ENCODE data around the gene RHOT2. TPM values are rescaled to one million over a fixed set of nuclear protein-coding genes. Genes with fewer than 3 reads are reported as not detected.

RHOT2 gene
- total RNA-seq, 4 donors from 2014 or later: 36.1 to 86.7 (median 58.7) TPM

DNA sequence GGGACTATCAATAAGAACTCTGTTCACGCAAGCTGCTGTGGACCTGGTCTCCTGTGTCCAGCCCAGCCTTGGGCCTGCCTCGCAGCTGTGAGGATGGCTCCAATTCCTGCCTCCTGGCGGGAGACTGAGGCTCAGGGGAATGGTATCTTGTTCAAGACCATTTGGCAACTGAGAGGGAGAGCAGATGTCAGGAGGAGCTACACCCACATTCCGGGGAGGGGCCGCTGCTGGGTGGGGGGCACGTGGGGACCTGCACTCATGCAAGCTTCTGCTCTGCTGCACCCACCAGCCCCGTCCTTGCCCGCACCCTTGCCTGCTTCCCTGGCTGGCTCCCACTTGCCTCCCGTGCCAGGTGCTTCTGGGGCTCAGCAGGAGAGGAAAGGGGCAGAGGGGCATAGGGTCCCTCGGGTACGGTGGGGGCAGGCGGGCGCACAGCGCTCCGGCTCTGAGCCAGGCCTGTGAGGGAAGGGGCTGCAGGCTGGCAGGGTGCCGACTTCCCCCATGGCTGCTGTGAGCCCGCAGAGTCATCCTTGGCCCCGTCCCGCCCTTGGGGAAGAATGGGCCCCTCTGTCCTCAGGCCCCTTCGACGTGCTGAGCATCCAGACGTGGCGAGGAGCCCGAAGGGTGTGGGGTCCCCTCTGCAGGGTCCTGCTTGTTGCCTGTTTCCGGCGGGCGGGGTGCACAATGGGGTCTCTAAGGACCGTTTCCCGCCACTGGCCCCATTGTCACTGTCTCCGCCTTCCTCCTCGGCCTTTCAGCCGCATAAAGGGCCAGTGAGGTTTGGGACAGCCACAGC, 49.7 kb downstream of the RHOT2 start:
- H3K4me3 ChIP-seq (ENCODE audit: low read depth, poor library complexity, severe bottlenecking): no peak overlapping the region
- DNase-seq (ENCODE audit: low spot score in 2 of 2): no peak
- intact Hi-C loops (cut with DNase I; ENCODE audit: low total_unique reads): loop anchor here (10.0 kb wide), 1 partner anchor 377 kb away; the partner anchor contains the start of gene C1QTNF8
- TF ChIP-seq POLR2A (IDR thresholded peaks at IDR 0.05): no peak
- TF ChIP-seq, protein P1, sequence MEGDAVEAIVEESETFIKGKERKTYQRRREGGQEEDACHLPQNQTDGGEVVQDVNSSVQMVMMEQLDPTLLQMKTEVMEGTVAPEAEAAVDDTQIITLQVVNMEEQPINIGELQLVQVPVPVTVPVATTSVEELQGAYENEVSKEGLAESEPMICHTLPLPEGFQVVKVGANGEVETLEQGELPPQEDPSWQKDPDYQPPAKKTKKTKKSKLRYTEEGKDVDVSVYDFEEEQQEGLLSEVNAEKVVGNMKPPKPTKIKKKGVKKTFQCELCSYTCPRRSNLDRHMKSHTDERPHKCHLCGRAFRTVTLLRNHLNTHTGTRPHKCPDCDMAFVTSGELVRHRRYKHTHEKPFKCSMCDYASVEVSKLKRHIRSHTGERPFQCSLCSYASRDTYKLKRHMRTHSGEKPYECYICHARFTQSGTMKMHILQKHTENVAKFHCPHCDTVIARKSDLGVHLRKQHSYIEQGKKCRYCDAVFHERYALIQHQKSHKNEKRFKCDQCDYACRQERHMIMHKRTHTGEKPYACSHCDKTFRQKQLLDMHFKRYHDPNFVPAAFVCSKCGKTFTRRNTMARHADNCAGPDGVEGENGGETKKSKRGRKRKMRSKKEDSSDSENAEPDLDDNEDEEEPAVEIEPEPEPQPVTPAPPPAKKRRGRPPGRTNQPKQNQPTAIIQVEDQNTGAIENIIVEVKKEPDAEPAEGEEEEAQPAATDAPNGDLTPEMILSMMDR (IDR thresholded peaks at IDR 0.05): no peak
- 64 to 79% methylated on average over 29 to 32 of the region's 32 CpGs for WGBS, 2 donors

DNA sequence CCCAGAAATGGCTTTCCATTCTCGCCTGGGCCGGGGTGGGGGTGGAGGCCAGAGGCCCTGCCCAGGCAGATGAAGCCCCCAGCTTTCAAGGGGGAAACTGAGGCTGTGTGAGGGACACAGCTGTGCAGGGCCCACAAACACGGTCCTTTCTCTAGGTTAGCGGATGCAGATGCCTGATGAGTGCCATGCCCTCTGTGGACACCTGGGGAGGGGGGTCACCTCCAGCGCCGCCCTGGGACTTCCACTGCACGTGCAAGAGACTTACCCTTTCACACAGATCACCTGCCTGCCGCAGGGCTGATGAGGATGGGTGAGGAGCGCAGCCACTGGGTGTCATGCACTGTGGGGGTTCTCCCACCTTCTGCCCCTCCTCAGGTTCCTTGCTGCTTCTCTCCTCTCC, 50.5 kb downstream of the RHOT2 start:
- no peak for DNase-seq (ENCODE audit: low spot score in 2 of 2)
- intact Hi-C loops (cut with DNase I; ENCODE audit: low total_unique reads): loop anchor here (10.0 kb wide), 1 partner anchor 376 kb away; the partner anchor contains the start of gene C1QTNF8
- H3K4me3 ChIP-seq (ENCODE audit: low read depth, poor library complexity, severe bottlenecking): no peak overlapping the region

DNA sequence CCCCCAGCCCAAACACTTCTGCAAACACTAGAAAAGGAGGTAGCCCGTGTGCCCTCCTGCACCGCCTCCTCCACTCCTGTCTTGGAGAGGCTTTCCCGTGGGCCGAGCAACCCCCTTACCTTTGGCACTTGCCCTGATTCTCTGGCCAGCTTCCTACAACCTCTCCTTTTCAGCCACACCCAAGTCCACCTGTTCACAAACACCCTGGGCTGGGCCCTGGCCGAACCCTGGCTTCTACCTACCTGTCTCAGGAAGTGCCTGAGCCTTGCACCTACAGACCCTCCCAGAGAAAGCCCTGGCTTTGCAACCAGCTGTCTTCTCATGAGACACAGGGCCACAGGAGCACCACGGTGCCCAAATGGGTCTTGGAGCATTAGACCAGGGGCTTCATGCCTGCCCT, 51.0 kb downstream of the RHOT2 start:
- H3K4me3 ChIP-seq (ENCODE audit: low read depth, poor library complexity, severe bottlenecking): no peak overlapping the region
- TF ChIP-seq, protein P1 (IDR thresholded peaks at IDR 0.05): no peak
- TF ChIP-seq POLR2A (IDR thresholded peaks at IDR 0.05): no peak
- WGBS, 2 donors: 77 to 86% methylated on average over 6 of the region's 6 CpGs
- DNase-seq (ENCODE audit: low spot score in 2 of 2): no peak
- intact Hi-C loops (cut with DNase I; ENCODE audit: low total_unique reads): loop anchor here (10.0 kb wide), 1 partner anchor 376 kb away; the partner anchor contains the start of gene C1QTNF8

More for the DNA sequence above, 50.5 kb downstream of the RHOT2 start:
- TF ChIP-seq POLR2A (IDR thresholded peaks at IDR 0.05): no peak
- TF ChIP-seq, protein P1 (IDR thresholded peaks at IDR 0.05): no peak
- WGBS, 2 donors: 89 to 90% methylated on average over 9 of the region's 9 CpGs

DNA sequence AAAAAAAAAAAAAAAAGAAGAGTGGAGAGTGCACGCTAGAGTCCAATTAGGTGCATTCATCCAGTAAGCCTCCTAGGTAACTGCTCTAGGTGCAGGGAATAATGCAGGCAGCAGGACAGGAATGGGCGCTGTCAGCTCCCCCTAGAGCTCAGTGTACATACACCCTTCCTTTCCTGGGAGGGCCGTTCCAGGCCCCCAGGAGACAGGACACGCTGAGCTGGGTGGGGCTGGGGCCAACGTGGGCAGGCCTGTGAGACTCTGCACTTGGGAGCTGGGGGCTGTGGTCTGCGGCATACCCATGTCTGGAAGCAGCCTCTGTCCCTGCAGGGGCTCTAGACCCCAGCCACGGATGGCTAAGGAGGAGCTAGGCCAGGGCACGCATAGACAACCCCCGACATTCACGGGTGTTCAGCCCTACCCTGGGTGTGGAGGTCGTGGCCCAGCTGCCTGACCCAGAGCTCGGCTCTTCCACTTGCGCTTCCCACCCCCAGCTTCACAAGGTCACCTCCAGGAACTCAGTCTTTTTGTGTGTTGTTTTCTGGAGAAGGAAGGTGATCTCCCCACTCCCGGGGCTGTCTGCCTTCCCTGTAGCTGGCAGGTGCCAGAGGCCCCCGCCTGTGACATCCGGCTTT, 52.0 kb downstream of the RHOT2 start:
- 10% methylated on average over 14 to 16 of the region's 16 CpGs for WGBS, 2 donors
- intact Hi-C loops (cut with DNase I; ENCODE audit: low total_unique reads): loop anchor here (10.0 kb wide), 1 partner anchor 375 kb away; the partner anchor contains the start of gene C1QTNF8
- H3K4me3 ChIP-seq (ENCODE audit: low read depth, poor library complexity, severe bottlenecking): no peak overlapping the region
- TF ChIP-seq, protein P1 (IDR thresholded peaks at IDR 0.05): no peak
- no peak for TF ChIP-seq POLR2A (IDR thresholded peaks at IDR 0.05)
- no peak for DNase-seq (ENCODE audit: low spot score in 2 of 2)

DNA sequence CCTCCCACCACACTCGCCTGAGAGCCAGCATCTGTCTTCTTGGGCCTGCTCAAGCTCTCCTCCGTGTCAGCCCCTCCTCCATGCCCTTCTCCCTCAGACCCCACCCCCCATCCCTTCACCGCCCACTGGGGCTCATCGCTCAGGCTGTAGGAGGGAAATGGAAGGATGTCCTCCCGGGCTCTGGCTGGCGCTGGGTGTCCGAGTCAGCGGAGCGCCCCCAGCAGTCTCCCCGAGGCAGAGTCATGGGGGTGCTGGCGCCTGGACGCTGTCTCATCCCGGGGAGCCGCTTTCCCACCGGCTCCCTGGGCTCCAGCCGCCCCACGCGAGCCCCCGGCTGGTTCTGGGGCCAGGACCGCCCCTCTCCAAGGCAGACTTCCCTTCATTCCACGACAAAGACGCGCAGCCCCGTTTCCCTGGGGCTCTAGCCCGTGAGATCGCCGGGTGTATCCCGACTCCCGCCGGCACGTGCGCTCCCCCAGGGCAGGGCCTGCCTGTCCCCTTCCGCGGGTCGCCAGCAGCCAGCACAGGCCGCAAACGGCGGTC, 52.6 kb downstream of the RHOT2 start:
- WGBS, 2 donors: 0 to 1% methylated on average over 23 to 30 of the region's 38 CpGs
- peak overlapping the region; percentile 37 for H3K4me3 ChIP-seq (ENCODE audit: low read depth, poor library complexity, severe bottlenecking)
- TF ChIP-seq, protein P1 (IDR thresholded peaks at IDR 0.05): no peak
- TF ChIP-seq POLR2A (IDR thresholded peaks at IDR 0.05): no peak
- intact Hi-C loops (cut with DNase I; ENCODE audit: low total_unique reads): no loop called here
- DNase-seq (ENCODE audit: low spot score in 2 of 2): no peak

Measured in lower leg skin (tissue), 4 donors.